ENCODE data around the gene GRIA4.

DNA sequence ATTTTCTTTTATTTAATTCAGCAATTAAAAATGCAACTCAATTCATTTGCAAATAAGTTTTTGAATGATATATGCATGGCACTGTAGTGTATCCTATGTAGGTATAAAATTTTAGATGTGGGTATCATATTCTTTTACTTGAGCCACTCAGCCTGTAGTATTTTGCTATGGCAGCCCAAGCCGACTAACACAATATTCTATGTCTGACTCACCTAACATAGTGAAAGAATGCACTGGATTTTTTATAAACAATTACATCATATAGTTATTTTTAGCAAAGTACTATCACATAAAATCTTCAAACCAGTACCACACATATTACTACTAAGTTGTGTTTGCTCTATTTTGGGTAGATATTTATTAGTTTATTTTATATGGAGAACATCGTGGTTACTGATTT lies 21.9 kb upstream of the GRIA4 start:
- TF ChIP-seq POLR2AphosphoS5 (IDR thresholded peaks at IDR 0.05; ENCODE audit: low read depth, low read length): no peak
- no peak for TF ChIP-seq POLR2A (IDR thresholded peaks at IDR 0.05; ENCODE audit: low read depth, low read length)
- no peak for TF ChIP-seq SPI1 (IDR thresholded peaks at IDR 0.05; ENCODE audit: low read depth, low read length)
